ENCODE measurements around the gene RPL22.
A peak's percentile ranks its signal among the peaks of the same experiment; 100 is the strongest.

The RPL22 gene

DNA sequence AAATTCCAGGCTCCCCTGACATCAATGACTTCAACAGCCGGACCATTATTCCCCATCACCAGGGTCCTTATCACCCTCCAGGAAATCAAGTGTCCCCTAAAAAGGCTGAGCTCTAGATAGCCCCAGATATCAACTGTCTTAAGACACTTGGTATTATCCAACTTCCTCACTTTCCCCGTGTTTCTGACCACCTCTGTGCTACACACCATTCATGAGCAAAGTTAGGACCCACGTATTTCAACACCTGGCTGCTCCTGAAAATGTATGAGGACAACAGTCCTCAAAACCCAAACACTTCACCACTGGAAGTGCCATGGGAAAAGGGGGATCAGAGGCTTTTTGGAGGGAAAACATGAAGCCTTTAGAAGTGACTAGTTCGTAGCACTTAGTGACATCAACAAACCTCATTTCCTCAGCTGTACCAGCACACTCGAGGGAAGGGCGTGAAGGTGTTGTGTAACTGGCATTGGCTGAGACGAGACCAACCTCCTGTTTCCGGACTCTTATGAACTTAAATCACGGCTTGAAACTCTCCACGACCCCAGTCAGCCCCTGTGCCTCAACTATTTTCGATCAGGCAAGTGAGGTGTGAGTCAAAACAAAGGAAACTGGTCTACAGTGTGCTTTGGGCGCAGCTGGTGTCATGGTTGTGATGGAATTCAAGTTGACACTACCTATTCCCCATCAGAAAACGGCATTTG lies 15.2 kb downstream of the RPL22 start (continued):
- TF ChIP-seq, protein P1, sequence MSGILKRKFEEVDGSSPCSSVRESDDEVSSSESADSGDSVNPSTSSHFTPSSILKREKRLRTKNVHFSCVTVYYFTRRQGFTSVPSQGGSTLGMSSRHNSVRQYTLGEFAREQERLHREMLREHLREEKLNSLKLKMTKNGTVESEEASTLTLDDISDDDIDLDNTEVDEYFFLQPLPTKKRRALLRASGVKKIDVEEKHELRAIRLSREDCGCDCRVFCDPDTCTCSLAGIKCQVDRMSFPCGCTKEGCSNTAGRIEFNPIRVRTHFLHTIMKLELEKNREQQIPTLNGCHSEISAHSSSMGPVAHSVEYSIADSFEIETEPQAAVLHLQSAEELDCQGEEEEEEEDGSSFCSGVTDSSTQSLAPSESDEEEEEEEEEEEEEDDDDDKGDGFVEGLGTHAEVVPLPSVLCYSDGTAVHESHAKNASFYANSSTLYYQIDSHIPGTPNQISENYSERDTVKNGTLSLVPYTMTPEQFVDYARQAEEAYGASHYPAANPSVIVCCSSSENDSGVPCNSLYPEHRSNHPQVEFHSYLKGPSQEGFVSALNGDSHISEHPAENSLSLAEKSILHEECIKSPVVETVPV (CRISPR knock-in tag; IDR thresholded peaks at IDR 0.05) = no peak

DNA sequence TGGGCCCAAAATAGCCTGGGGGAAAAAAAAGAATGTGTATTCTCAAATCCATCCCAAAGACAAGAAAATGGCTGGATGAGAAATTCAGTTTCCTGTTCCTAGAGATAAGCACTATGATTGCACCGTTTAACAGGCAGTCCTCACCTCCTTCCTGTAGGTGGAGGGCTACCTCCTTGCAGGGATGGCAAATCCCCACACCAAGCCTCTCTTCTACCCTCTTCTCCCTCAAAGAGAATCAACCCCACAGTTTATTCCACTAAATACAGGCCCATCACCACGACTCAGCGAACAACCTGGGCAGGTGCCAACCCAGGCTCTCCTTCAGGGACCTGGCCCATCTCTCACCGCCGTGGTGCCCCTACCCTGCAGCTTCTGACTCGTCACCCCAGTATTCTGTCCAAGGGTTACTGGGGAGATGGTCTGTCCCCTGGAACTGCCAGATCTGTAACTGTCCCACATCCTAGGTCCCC lies 15.8 kb downstream of the RPL22 start:
- TF ChIP-seq ZFP30 (CRISPR knock-in tag; IDR thresholded peaks at IDR 0.05) = no peak
- TF ChIP-seq, protein P1 (CRISPR knock-in tag; IDR thresholded peaks at IDR 0.05) = no peak
- TF ChIP-seq TCF4 (CRISPR knock-in tag; IDR thresholded peaks at IDR 0.05; ENCODE audit: borderline replicate concordance) = no peak
- TF ChIP-seq ISL1 (CRISPR knock-in tag; IDR thresholded peaks at IDR 0.05) = no peak
- TF ChIP-seq, protein P2, sequence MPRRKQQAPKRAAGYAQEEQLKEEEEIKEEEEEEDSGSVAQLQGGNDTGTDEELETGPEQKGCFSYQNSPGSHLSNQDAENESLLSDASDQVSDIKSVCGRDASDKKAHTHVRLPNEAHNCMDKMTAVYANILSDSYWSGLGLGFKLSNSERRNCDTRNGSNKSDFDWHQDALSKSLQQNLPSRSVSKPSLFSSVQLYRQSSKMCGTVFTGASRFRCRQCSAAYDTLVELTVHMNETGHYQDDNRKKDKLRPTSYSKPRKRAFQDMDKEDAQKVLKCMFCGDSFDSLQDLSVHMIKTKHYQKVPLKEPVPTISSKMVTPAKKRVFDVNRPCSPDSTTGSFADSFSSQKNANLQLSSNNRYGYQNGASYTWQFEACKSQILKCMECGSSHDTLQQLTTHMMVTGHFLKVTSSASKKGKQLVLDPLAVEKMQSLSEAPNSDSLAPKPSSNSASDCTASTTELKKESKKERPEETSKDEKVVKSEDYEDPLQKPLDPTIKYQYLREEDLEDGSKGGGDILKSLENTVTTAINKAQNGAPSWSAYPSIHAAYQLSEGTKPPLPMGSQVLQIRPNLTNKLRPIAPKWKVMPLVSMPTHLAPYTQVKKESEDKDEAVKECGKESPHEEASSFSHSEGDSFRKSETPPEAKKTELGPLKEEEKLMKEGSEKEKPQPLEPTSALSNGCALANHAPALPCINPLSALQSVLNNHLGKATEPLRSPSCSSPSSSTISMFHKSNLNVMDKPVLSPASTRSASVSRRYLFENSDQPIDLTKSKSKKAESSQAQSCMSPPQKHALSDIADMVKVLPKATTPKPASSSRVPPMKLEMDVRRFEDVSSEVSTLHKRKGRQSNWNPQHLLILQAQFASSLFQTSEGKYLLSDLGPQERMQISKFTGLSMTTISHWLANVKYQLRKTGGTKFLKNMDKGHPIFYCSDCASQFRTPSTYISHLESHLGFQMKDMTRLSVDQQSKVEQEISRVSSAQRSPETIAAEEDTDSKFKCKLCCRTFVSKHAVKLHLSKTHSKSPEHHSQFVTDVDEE (CRISPR knock-in tag; IDR thresholded peaks at IDR 0.05) = no peak
- TF ChIP-seq, protein P3, sequence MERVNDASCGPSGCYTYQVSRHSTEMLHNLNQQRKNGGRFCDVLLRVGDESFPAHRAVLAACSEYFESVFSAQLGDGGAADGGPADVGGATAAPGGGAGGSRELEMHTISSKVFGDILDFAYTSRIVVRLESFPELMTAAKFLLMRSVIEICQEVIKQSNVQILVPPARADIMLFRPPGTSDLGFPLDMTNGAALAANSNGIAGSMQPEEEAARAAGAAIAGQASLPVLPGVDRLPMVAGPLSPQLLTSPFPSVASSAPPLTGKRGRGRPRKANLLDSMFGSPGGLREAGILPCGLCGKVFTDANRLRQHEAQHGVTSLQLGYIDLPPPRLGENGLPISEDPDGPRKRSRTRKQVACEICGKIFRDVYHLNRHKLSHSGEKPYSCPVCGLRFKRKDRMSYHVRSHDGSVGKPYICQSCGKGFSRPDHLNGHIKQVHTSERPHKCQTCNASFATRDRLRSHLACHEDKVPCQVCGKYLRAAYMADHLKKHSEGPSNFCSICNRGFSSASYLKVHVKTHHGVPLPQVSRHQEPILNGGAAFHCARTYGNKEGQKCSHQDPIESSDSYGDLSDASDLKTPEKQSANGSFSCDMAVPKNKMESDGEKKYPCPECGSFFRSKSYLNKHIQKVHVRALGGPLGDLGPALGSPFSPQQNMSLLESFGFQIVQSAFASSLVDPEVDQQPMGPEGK (CRISPR knock-in tag; IDR thresholded peaks at IDR 0.05; ENCODE audit: borderline replicate concordance) = no peak
- no peak for TF ChIP-seq OSR1 (CRISPR knock-in tag; IDR thresholded peaks at IDR 0.05)
- TF ChIP-seq SNAI2 (CRISPR knock-in tag; IDR thresholded peaks at IDR 0.05) = no peak
- TF ChIP-seq ZFP3 (CRISPR knock-in tag; IDR thresholded peaks at IDR 0.05) = no peak
- TF ChIP-seq ARNTL (CRISPR knock-in tag; IDR thresholded peaks at IDR 0.05; ENCODE audit: borderline replicate concordance, low read depth) = no peak
- peak; percentile 59 for ATAC-seq

DNA sequence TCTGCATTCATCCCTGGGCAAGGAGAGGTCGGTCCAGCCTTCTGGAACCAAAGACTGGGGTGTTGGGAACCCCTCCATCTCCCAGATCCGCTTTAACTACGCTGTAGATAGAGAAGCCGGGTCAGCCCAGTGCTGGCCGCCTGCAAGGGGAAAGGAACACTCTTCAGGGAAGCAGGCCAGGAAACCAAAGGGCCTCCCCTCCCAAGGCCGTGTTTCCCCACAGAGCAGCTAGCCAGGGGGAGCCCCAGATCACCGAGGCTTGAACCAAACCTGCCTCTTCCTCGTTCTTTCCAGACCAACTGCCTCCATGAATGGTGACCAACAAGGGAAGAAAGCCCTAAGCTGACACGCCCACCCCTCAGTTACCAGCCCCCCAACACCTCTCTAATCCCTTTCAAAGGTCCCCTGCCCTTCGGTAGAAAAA lies 18.0 kb downstream of the RPL22 start:
- TF ChIP-seq, protein P4, sequence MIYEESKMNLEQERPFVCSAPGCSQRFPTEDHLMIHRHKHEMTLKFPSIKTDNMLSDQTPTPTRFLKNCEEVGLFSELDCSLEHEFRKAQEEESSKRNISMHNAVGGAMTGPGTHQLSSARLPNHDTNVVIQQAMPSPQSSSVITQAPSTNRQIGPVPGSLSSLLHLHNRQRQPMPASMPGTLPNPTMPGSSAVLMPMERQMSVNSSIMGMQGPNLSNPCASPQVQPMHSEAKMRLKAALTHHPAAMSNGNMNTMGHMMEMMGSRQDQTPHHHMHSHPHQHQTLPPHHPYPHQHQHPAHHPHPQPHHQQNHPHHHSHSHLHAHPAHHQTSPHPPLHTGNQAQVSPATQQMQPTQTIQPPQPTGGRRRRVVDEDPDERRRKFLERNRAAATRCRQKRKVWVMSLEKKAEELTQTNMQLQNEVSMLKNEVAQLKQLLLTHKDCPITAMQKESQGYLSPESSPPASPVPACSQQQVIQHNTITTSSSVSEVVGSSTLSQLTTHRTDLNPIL (CRISPR knock-in tag; IDR thresholded peaks at IDR 0.05; ENCODE audit: low read depth) = no peak
- TF ChIP-seq ESRRG (CRISPR knock-in tag; IDR thresholded peaks at IDR 0.05) (no peak), ISL1 (CRISPR knock-in tag; IDR thresholded peaks at IDR 0.05) (no peak), ZC3H10 (CRISPR knock-in tag; IDR thresholded peaks at IDR 0.05) (no peak), ARNTL (CRISPR knock-in tag; IDR thresholded peaks at IDR 0.05; ENCODE audit: borderline replicate concordance, low read depth) (no peak), RARB (CRISPR knock-in tag; IDR thresholded peaks at IDR 0.05) (no peak), BACH2 (CRISPR knock-in tag; IDR thresholded peaks at IDR 0.05; ENCODE audit: borderline replicate concordance) (no peak), GLIS3 (CRISPR knock-in tag; IDR thresholded peaks at IDR 0.05) (no peak), ZFP3 (CRISPR knock-in tag; IDR thresholded peaks at IDR 0.05) (no peak), ZNF8 (CRISPR knock-in tag; IDR thresholded peaks at IDR 0.05) (no peak)
- TF ChIP-seq, protein P5, sequence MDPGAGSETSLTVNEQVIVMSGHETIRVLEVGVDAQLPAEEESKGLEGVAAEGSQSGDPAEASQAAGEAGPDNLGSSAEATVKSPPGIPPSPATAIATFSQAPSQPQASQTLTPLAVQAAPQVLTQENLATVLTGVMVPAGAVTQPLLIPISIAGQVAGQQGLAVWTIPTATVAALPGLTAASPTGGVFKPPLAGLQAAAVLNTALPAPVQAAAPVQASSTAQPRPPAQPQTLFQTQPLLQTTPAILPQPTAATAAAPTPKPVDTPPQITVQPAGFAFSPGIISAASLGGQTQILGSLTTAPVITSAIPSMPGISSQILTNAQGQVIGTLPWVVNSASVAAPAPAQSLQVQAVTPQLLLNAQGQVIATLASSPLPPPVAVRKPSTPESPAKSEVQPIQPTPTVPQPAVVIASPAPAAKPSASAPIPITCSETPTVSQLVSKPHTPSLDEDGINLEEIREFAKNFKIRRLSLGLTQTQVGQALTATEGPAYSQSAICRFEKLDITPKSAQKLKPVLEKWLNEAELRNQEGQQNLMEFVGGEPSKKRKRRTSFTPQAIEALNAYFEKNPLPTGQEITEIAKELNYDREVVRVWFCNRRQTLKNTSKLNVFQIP (CRISPR knock-in tag; IDR thresholded peaks at IDR 0.05; ENCODE audit: borderline replicate concordance, low read depth) = no peak
- TF ChIP-seq, protein P2 (CRISPR knock-in tag; IDR thresholded peaks at IDR 0.05) = no peak
- TF ChIP-seq, protein P3 (CRISPR knock-in tag; IDR thresholded peaks at IDR 0.05; ENCODE audit: borderline replicate concordance) = no peak
- TF ChIP-seq, protein P1 (CRISPR knock-in tag; IDR thresholded peaks at IDR 0.05) = no peak
- ATAC-seq = no peak
